Adipocyte (in vitro differentiated cells): ENCODE data around the gene PSMG3.
A peak's percentile ranks its signal among the peaks of the same experiment; 100 is the strongest.
"Not testable (repeated sequence)": the region's sequence is repeated elsewhere in the genome, so short reads cannot be mapped to it uniquely, and the experiment has no call there.

ENCODE experiments used
- DNase-seq: peaks from one replicate; pipeline ENCODE4 v3.0.0-alpha.2; 2015; ENCODE audit warnings: low read depth
- H3K27me3 ChIP-seq: replicated peaks from 2 replicates; pipeline ENCODE4 v1.7.0; 2013; ENCODE audit warnings: mild to moderate bottlenecking, low read length, moderate library complexity; ENCODE audit not compliant: control insufficient read depth, insufficient read depth
- H3K36me3 ChIP-seq: 2 replicates; pipeline ENCODE4 v1.7.0; 2013; ENCODE audit warnings: low read length, mild to moderate bottlenecking, moderate library complexity; ENCODE audit not compliant: control insufficient read depth, insufficient read depth, severe bottlenecking
- H3K4me1 ChIP-seq: 2 replicates; pipeline ENCODE4 v1.7.0; 2013; ENCODE audit warnings: mild to moderate bottlenecking, low read length, moderate library complexity; ENCODE audit not compliant: control insufficient read depth, insufficient read depth
- H3K4me3 ChIP-seq: 2 replicates; pipeline ENCODE4 v1.7.0; 2013; ENCODE audit warnings: mild to moderate bottlenecking, low read length, moderate library complexity
- H3K9ac ChIP-seq: 2 replicates; pipeline ENCODE4 v1.7.0; 2013; ENCODE audit warnings: mild to moderate bottlenecking, low read length, moderate library complexity
- H3K9me3 ChIP-seq: 2 replicates; pipeline ENCODE4 v1.7.0; 2013; ENCODE audit warnings: mild to moderate bottlenecking, low read length, moderate library complexity; ENCODE audit not compliant: control insufficient read depth

The PSMG3 gene

DNA sequence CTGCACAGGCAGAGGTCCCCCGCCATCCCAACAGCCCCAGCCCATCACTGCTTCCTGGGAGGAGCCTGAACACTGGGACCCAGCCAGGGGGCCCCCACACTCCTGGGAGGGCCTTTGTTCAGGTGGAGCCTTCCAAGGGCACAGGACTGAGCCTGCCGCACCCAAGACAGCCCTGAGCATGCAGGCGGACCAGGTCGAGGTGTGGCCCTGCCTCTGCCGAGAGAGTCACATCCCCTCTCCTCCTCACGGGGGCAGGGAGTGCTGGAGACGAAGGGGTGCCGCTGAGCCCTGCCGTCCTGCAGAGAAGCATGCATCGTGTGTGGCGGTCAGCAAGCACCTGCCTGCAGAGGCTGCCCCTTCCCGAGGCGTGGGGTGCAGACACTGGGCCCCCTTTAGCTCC is 46.6 kb downstream of the PSMG3 start:
- Histone ChIP-seq H3K4me3 (no peak overlapping the region), H3K4me1 (peaks cover 3% of the 10 kb centered on the region), H3K9ac (no peak overlapping the region), H3K36me3 (no peaks in the 10 kb centered on the region), H3K9me3 (peaks cover 18% of the 10 kb centered on the region), H3K27me3 (peaks cover 23% of the 10 kb centered on the region)
- no peak for DNase-seq

DNA sequence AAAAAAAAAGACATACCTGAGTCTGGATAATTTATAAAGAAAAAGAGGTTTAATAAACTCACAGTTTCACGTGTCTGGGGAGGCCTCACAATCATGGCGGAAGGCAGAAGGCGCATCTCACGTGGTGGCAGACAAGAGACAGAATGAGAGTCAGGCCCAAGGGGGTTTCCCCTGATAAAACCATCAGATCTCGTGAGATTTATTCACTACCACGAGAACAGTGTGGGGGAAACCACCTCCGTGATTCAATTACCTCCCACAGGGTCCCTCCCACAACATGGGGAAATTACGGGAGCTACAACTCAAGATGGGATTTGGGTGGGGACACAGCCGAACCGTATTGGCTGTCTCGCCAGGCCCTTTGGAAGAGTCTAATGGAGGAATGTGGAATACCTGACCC is 48.4 kb downstream of the PSMG3 start:
- Histone ChIP-seq H3K27me3 (peaks cover 20% of the 10 kb centered on the region), H3K36me3 (no peaks in the 10 kb centered on the region), H3K4me1 (peaks cover under 1% of the 10 kb centered on the region), H3K9me3 (peaks cover 21% of the 10 kb centered on the region), H3K9ac (no peak overlapping the region), H3K4me3 (no peak overlapping the region)
- no peak for DNase-seq

DNA sequence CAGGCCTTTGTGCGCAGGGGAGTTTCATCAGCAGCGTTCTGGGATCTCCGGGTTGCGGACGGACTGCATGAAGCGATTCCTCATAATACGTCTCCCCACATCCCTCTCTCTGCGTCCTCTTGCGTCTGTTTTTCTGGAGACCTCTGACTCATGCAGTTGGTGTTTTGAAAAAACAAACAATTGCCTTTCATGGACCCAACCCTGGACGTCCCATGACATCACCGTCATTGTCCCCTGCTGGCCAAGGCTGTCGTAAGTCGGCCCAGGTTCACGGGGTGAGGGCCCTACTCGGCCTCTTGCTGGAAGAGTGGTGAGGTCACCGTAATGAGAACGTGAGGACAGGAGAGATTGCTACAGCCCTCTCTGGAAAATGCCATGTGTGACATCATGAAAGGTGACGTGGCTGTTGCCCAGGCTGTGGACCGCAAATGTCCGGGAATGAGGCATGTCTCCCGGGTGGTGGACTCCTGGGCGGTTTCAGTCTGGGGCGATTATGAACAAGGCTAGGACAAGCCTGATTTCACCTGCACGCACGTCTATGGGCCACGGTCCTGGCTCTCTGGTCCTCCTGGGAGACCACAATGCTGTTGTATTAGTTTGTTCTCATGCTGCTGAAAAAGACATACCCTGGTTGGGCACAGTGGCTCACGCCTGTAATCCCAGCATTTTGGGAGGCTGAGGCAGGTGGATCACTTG is 49.1 kb downstream of the PSMG3 start:
- peaks cover 21% of the 10 kb centered on the region for H3K9me3 ChIP-seq
- no peak overlapping the region for H3K4me3 ChIP-seq
- DNase-seq: peak; percentile 41
- peaks cover 2% of the 10 kb centered on the region for H3K4me1 ChIP-seq
- no peak overlapping the region for H3K9ac ChIP-seq
- H3K27me3 ChIP-seq: peaks cover 19% of the 10 kb centered on the region
- no peaks in the 10 kb centered on the region for H3K36me3 ChIP-seq

DNA sequence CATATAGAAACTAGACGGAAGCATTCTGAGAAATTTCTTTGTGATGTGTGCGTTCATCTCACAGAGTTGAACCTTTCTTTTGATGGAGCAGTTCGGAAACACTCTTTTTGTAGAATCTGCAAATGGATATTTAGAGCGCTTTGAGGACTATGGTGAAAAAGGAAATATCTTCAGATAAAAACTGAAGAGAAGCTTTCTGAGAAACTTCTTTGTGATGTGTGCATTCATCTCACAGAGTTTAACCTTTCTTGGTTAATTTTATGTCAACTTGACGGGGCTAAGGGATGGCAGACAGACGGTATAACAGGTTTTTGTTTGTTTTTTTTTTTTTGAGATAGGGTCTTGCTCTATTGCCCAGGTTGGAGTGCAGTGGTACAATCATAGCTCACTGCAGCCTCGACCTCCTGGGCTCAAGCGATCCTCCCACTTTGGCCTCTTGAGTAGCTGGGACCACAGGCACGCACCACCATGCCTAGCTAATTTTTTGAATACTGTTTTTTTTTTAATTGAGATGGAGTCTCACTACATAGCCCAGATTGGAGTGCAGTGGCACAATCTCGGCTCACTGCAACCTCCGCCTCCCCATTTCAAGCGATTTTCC is 50.4 kb downstream of the PSMG3 start:
- H3K4me1 ChIP-seq, H3K9ac ChIP-seq, H3K36me3 ChIP-seq, DNase-seq, H3K4me3 ChIP-seq: not testable (repeated sequence)
- H3K9me3 ChIP-seq: peaks cover 21% of the 10 kb centered on the region
- H3K27me3 ChIP-seq: peaks cover 14% of the 10 kb centered on the region
